HG03565 (cell line): ENCODE measurements around the gene A2M.

Experiments used
- ATAC-seq: cut with Tn5 transposase; IDR thresholded peaks from one replicate; pipeline ENCODE4 v1.9.1; 2021; ENCODE audit warnings: mild to moderate bottlenecking, moderate library complexity; ENCODE audit not compliant: unreplicated experiment

The A2M gene

GRCh38 chr12:9099552-9100190 is 16.0 kb downstream of the A2M start:
- no peak for ATAC-seq

- ATAC-seq, result no peak
Measured at GRCh38 chr12:9098463-9099026, 17.2 kb downstream of the A2M start.

GRCh38 chr12:9098115-9098452 is 17.6 kb downstream of the A2M start:
- no peak for ATAC-seq

- no peak for ATAC-seq
Measured at GRCh38 chr12:9096563-9097176, 19.0 kb downstream of the A2M start.

GRCh38 chr12:9095322-9095721 is 20.4 kb downstream of the A2M start:
- ATAC-seq, result no peak

- no peak for ATAC-seq
Measured at GRCh38 chr12:9094512-9095206, 21.1 kb downstream of the A2M start.

GRCh38 chr12:9091891-9092598 is 23.7 kb downstream of the A2M start:
- ATAC-seq, result no peak

- no peak for ATAC-seq
Measured at GRCh38 chr12:9090220-9090619, 25.5 kb downstream of the A2M start.

- no peak for ATAC-seq
Measured at GRCh38 chr12:9087087-9087835, 28.5 kb downstream of the A2M start.

GRCh38 chr12:9086087-9086486 is 29.6 kb downstream of the A2M start:
- no peak for ATAC-seq

GRCh38 chr12:9084417-9084816 is 31.3 kb downstream of the A2M start:
- ATAC-seq, result no peak

GRCh38 chr12:9083793-9084192 is 31.9 kb downstream of the A2M start:
- no peak for ATAC-seq

- no peak for ATAC-seq
Measured at GRCh38 chr12:9081667-9082427, 33.9 kb downstream of the A2M start.

- ATAC-seq, result no peak
Measured at GRCh38 chr12:9079883-9080675, 35.6 kb downstream of the A2M start.

- no peak for ATAC-seq
Measured at GRCh38 chr12:9079082-9079481, 36.6 kb downstream of the A2M start.

GRCh38 chr12:9077152-9078031 is 38.3 kb downstream of the A2M start:
- ATAC-seq, result no peak

- no peak for ATAC-seq
Measured at GRCh38 chr12:9076733-9077132, 39.0 kb downstream of the A2M start.

GRCh38 chr12:9075138-9075535 is 40.6 kb downstream of the A2M start:
- ATAC-seq, result no peak
